Measurements from ENCODE around the gene RTF2.
"Not testable (repeated sequence)": the region's sequence is repeated elsewhere in the genome, so short reads cannot be mapped to it uniquely, and the experiment has no call there.

The RTF2 gene

DNA sequence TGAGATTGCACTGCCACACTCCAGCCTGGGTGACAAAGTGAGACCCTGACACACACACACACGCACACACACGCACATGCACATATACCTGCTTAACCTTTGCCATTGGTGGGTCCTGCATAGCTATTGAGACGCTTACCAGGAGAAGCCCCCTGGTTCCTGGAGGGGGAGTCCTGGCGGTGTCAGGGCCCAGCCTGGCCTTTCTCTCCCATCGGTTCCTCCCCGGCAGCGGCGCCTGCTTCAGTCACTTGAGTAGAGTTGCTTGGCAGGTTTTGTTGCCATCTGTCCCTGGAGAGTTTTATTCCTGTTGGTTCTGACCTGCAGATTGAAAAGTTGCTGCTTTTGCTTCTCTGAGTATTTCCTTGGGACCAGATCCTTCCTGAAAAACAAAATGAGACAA lies 35.5 kb downstream of the RTF2 start:
- DNase-seq = no peak

- DNase-seq = no peak
Measured at GRCh38 chr20:56504373-56505005, 36.1 kb downstream of the RTF2 start.

DNA sequence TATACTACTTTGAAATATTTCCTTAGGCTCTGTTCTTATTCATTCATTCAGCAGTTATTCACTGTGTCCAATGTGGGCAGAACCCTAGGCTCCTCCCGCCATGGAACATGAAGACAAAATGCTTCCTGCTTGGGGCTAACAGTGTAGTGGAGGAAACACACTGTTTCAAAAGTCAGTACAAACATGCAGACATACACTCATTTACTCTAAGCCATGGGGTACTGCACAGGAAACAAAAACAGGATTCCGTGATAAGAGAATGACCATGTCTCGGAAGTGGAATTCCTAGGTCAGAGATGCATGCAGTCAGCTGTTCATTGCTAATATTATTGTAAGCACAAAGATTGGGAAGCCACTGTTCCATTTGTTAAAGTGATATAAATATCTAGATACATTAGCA lies 37.7 kb downstream of the RTF2 start:
- DNase-seq = no peak

DNA sequence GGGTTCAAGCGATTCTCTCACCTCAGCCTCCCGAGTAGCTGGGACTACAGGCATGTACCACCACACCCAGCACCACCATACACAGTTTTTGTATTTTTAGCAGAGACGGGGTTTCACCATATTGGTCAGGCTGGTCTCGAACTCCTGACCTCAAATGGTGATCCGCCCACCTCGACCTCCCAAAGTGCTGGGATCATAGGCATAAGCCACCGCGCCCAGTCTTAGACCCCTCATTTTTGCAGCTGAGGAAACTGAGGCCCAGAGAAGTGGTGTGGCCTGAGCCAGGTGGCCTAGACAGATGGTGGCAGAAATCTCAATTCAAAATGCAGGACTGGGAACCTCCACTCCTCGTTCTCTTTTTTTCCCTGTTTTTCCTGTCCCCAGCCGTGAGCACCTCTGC lies 43.5 kb downstream of the RTF2 start:
- no peak for DNase-seq

DNA sequence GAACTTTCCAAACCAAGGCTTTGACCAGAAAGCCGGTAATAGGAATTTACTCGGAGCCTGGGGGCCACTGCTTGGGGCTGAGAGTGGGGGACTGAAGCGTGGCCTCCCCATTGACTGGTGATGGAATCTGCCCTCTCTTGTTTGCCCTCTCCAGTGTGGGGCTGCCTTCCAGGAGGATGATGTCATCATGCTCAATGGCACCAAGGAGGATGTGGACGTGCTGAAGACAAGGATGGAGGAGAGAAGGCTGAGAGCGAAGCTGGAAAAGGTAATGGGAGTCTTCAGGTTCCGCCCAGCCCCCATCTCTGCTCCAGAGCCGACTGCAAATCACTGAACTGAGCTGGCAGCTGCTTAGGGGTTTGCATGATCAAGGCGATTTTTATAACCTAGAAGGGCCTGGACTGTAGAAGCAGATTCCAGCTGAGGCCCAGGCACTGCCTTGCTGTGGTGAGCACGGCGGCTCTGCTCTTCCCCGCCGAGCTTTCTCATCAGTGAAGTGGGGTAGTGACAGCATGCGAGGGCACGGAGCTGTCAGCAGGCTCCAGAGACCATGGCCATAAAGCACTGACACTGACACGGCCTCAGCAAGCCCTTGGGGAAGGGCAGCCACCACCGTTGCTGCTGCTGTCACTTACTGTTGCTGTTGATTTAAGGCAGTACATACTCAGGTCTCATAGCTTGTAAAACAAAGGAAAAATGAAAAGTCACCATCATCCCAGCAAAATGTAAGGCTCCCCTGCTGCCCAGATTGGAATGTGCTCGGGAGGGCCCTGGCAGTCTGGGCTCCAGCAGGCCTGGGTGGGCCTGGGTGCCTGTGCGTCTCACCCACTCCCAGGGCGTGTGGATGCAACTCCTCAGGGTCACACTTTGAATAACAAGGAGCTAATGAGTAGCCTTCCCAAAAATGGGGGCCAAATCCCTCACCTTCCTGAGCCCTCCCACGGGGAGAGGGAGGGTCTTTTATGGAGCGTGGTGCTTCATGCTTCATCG lies 45.0 kb downstream of the RTF2 start:
- no peak for DNase-seq

GRCh38 chr20:56516631-56517030 lies 48.2 kb downstream of the RTF2 start:
- DNase-seq = no peak

GRCh38 chr20:56517211-56517610 lies 48.8 kb downstream of the RTF2 start:
- no peak for DNase-seq

- no peak for DNase-seq
Measured at GRCh38 chr20:56517641-56518040, 49.2 kb downstream of the RTF2 start.

DNA sequence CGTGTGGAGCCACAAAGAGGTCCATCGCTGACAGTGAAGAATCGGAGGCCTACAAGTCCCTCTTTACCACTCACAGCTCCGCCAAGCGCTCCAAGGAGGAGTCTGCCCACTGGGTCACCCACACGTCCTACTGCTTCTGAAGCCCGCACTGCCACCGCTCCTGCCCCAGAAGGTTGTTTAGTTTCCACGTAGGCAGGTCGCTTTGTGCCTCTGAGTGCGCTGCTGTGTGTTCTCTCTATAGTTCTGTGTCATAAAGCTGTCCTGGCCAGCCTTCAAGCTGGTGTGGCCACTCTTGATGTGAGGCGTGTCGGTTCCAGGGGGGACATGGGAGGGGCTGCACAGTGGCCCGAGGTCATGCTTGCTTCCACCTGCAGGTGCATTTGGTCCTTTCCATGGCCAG lies 49.7 kb downstream of the RTF2 start:
- no peak for DNase-seq

- no peak for DNase-seq
Measured at GRCh38 chr20:56518721-56519398, 50.4 kb downstream of the RTF2 start.

- no peak for DNase-seq
Measured at GRCh38 chr20:56519551-56519950, 51.1 kb downstream of the RTF2 start.

DNA sequence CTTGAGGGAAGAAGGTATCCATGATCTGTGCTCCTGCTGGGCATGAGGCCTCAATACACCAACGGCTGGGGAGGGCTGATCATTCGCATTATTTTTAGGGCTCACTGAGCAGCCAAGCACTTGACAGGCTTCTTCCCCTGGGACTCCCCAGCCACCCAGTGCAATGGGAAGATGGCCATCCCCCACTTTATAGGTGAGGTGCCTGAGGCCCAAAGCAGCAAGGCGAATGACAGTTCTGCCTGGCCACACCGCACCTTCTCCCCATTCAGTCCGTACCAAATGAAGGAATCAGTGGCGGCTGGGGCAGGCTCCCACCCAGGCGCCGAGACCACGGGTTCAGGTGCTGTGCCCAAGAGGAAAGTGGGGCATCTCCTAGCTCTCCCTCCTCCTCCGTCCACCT lies 51.8 kb downstream of the RTF2 start:
- no peak for DNase-seq

- DNase-seq = not testable (repeated sequence)
Measured at GRCh38 chr20:56520746-56521354, 52.4 kb downstream of the RTF2 start.

DNA sequence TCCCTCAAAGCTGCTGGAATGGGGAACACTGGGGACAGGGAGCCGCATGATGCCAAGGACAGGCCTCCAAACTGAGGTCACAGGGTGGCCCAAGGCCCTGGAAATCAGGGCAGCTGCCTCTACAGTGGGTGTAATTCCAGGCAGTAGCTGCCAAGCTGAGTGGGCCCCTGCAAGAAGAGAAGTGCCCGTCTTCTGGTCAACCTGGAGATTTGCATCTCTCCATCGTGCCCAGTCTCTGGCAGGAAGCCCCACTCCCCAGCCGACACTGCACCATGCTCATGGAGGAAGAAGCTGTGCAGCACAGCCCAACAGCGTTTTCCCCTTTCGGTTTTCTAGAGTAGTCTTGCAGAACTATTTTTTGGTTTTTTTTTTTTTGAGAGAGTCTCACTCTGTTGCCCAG lies 53.9 kb downstream of the RTF2 start:
- DNase-seq = no peak

DNA sequence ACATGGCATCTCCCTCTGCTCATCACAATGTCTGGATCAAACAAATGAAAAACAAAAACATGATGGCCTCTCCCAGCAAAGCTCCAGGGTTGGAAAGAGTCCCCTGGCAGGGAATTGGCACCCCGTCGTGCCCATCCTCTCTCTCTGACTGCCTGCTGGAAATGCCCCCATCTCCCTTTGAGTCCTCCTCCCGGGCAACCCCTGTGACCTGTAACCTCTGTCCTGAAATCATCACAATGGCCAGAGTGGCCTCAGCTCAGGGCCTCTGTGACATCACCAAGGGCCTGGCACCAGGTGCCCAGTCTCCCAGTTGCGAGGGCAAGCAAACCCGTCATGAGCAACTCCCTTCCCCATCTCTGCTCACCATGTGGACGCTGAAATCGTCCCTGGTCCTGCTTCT lies 56.0 kb downstream of the RTF2 start, which contains the start of gene FAM209A:
Gene FAM209A (plus strand): TSS at position 301 of the 400 bp plus-strand sequence. CDS start 65 bp downstream, at position 366.
- not testable (repeated sequence) for DNase-seq

DNA sequence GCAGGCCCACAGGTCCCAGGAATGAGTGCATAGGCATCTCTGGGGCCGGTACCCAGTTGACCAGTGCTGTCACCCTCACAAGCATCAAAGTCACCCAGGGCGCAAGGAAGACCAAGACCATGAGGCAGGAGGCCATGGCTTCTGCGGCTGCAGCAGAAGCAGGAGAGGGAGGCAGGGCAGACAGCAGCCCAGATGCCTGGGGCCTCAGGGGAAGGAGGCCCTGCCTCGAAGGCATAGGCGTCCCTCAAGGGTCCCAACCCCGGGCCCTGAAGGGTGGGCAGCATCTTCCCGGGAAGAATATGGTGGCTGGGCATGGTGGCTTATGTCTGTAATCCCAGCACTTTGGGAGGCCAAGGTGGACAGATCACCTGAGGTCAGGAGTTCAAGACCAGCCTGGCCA lies 59.1 kb downstream of the RTF2 start:
- DNase-seq = no peak

DNA sequence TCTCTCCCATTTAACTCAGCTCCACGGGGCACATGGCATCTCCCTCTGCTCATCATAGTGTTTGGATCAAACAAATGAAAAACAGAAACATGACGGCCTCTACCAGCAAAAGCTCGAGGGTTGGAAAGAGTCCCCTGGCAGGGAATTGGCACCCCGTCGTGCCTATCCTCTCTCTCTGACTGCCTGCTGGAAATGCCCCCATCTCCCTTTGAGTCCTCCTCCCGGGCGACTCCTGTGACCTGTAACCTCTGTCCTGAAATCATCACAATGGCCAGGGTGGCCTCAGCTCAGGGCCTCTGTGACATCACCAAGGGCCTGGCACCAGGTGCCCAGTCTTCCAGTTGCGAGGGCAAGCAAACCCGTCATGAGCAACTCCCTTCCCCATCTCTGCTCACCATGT lies 64.5 kb downstream of the RTF2 start, which contains the start of gene FAM209B:
Gene FAM209B (plus strand): TSS at position 301 of the 400 bp plus-strand sequence. CDS start 96 bp downstream, at position 397.
- not testable (repeated sequence) for DNase-seq

DNA sequence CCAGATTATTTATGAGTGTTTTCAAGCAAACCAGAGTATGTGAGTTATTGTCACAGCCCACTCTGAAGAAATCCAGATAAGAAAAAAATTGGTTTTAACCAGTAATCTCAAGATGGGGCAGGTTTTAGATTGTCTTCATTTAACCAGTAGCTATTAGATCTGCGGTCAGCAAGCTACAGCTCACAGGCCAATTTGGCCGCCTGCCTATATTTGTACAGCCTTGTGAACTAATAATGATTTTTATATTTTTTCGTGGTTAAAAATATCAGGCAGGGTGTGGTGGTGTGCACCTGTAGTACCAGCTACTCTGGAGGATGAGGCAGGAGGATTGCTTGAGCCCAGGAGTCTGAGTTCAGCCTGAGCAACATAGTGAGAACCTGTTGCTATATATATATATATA lies 69.6 kb downstream of the RTF2 start:
- DNase-seq = no peak

- no peak for DNase-seq
Measured at GRCh38 chr20:56540415-56540814, 72.0 kb downstream of the RTF2 start.

- no peak for DNase-seq
Measured at GRCh38 chr20:56542489-56543030, 74.1 kb downstream of the RTF2 start.

- no peak for DNase-seq
Measured at GRCh38 chr20:56551571-56551970, 83.1 kb downstream of the RTF2 start.

DNA sequence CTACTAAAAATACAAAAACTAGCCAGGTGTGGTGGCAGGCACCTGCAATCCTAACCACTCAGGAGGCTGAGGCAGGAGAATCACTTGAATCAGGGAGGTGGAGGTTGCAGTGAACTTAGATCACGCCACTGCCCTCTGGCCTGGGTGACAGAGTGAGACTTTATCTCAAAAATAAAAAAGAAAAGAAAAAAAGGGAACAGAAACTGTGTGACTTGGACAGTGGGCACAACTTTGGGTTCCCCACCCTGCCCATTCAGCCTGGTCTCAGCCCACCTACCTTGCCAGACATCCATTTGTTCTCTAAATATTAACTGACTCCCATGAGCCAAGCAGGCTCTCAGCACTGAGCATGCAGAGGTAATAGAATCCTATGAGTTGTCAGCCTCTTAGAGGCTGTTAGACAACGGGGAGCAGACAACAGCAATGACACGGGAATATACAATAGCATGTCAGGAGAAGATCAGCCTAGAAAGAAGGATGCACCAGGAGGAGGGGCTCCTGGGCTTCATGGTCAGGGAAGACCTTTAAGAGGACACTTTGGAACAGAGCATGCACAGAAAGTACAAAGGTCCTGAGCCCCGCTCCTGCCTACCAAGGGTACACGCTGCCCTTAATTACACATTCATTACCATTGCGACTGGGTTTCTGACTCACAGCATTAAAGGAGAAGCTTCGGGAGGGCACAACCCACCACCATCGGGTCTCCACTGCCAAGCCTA lies 84.6 kb downstream of the RTF2 start:
- DNase-seq = no peak
